GM19025 (cell line): Measurements from ENCODE around the gene TM2D3.

ENCODE experiments used
- ATAC-seq: cut with Tn5 transposase; IDR thresholded peaks from one replicate; pipeline ENCODE4 v1.9.1; 2021; ENCODE audit warnings: mild to moderate bottlenecking, low read depth, moderate library complexity; ENCODE audit not compliant: unreplicated experiment

The TM2D3 gene

GRCh38 chr15:101609742-101610610 lies 42.2 kb downstream of the TM2D3 start:
- ATAC-seq: no peak

GRCh38 chr15:101608201-101608600 lies 44.0 kb downstream of the TM2D3 start:
- no peak for ATAC-seq

- no peak for ATAC-seq
Observed at GRCh38 chr15:101607108-101607507, 45.1 kb downstream of the TM2D3 start.

GRCh38 chr15:101604124-101604874 lies 47.9 kb downstream of the TM2D3 start:
- ATAC-seq: no peak

- ATAC-seq: no peak
Observed at GRCh38 chr15:101602801-101603200, 49.4 kb downstream of the TM2D3 start.

GRCh38 chr15:101600035-101600434 lies 52.1 kb downstream of the TM2D3 start:
- ATAC-seq: no peak

GRCh38 chr15:101599091-101599490 lies 53.1 kb downstream of the TM2D3 start:
- ATAC-seq: no peak

- no peak for ATAC-seq
Observed at GRCh38 chr15:101597360-101597928, 54.7 kb downstream of the TM2D3 start.

- no peak for ATAC-seq
Observed at GRCh38 chr15:101596633-101597032, 55.5 kb downstream of the TM2D3 start.
